Activated T-helper 1 cell treated with anti-CD3 and anti-CD28 coated beads, Interleukin-12 subunit alpha, Interleukin-12 subunit beta, Interleukin-2, Interleukin-4 antibody, amounts not matched to agents 30 ng/mL and 10 ng/mL and 1 ng/mL, durations not matched to agents 14 hours and 24 hours and 36 hours (primary cell): ENCODE results near the gene DMPK. TPM values are rescaled to one million over a fixed set of nuclear protein-coding genes. Genes with fewer than 3 reads are reported as not detected.
"Not testable (repeated sequence)": the region's sequence is repeated elsewhere in the genome, so short reads cannot be mapped to it uniquely, and the experiment has no call there.

Experiments
- DNase-seq: peaks from one replicate; pipeline ENCODE4 v3.0.0; 2021; ENCODE audit warnings: low spot score
- H3K27ac Mint-ChIP-seq: one replicate; pipeline ENCODE4 v1.8.0; 2021; ENCODE audit warnings: mild to moderate bottlenecking, mixed read lengths
- H3K27me3 Mint-ChIP-seq: one replicate; pipeline ENCODE4 v1.8.0; 2022; ENCODE audit warnings: mild to moderate bottlenecking, moderate library complexity, mixed read lengths; ENCODE audit not compliant: insufficient read depth
- H3K36me3 Mint-ChIP-seq: one replicate; pipeline ENCODE4 v1.8.0; 2021; ENCODE audit warnings: low read depth, mixed read lengths
- H3K4me1 Mint-ChIP-seq: one replicate; pipeline ENCODE4 v1.8.0; 2021; ENCODE audit warnings: low read depth, mixed read lengths
- H3K4me3 Mint-ChIP-seq: one replicate; pipeline ENCODE4 v1.8.0; 2021; ENCODE audit warnings: mild to moderate bottlenecking, moderate library complexity, mixed read lengths
- H3K9me3 Mint-ChIP-seq: one replicate; pipeline ENCODE4 v1.8.0; 2021; ENCODE audit warnings: mixed read lengths
- intact Hi-C: fragments of 100-400 bp; cut with micrococcal nuclease; formaldehyde crosslinking; loops from one replicate; pipeline ENCODE4 v1.15.1; 2024
- total RNA-seq: library from RNA; stranded (reverse); gene quantifications from 2 replicates; pipeline ENCODE4 v1.2.3, GENCODE V29; 2022

The DMPK gene
- total RNA-seq, 1 donor from 2014 or later = 23.9 TPM

- Mint-ChIP-seq H3K27ac (no peak overlapping the region), H3K9me3 (no peaks in the 10 kb centered on the region), H3K36me3 (no peaks in the 10 kb centered on the region), H3K4me1 (no peaks in the 10 kb centered on the region), H3K4me3 (no peak overlapping the region), H3K27me3 (peaks cover 1% of the 10 kb centered on the region)
- intact Hi-C loops = no loop called here
- DNase-seq = no peak
These were observed 28.0 kb downstream of the DMPK start for GRCh38 chr19:45754323-45754722.

DNA sequence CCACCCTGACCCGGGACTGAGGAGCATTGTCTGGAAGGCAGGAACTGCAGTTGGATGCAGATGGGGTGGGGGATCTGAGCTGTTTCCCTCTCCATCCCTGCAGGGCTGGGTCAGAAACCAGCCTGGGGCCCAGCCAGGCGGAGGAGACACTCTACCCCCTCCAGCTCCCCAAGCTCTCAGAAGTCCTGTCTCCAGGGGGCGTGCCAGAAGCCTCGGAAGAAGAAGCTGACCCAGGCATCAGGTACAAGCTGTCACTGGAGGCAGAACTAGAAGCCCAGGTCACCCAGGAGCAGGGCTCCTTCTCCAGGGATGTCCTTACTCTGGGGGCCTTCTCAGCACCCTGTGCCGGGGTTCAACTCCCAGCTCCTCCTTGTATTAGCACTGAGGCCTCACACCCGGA, 28.7 kb downstream of the DMPK start:
- no peaks in the 10 kb centered on the region for H3K9me3 Mint-ChIP-seq
- intact Hi-C loops = no loop called here
- no peaks in the 10 kb centered on the region for H3K4me1 Mint-ChIP-seq
- DNase-seq = no peak
- no peaks in the 10 kb centered on the region for H3K27me3 Mint-ChIP-seq
- no peak overlapping the region for H3K27ac Mint-ChIP-seq
- H3K4me3 Mint-ChIP-seq = no peak overlapping the region
- H3K36me3 Mint-ChIP-seq = no peaks in the 10 kb centered on the region

DNA sequence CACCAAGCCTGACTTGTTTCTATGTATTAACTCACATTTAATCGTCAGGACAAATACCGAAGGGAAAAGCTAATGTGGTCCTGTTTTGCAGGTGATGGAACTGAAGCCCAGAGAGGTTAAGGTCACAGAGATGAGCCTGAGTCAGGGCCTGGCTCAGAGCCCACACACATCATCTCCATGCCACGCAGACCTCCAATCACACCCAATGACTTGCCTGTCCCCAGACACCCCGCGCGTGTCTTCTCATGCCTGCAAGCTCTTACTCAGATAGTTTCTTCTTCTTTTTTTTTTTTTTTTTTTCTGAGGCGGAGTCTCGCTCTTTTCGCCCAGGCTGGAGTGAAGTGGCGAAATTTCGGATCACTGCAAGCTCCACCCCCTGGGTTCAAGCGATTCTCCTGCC, 29.7 kb downstream of the DMPK start:
- H3K27ac Mint-ChIP-seq = no peak overlapping the region
- no peaks in the 10 kb centered on the region for H3K36me3 Mint-ChIP-seq
- H3K27me3 Mint-ChIP-seq = no peaks in the 10 kb centered on the region
- no peaks in the 10 kb centered on the region for H3K9me3 Mint-ChIP-seq
- no peak overlapping the region for H3K4me3 Mint-ChIP-seq
- DNase-seq = no peak
- intact Hi-C loops = no loop called here
- H3K4me1 Mint-ChIP-seq = no peaks in the 10 kb centered on the region

DNA sequence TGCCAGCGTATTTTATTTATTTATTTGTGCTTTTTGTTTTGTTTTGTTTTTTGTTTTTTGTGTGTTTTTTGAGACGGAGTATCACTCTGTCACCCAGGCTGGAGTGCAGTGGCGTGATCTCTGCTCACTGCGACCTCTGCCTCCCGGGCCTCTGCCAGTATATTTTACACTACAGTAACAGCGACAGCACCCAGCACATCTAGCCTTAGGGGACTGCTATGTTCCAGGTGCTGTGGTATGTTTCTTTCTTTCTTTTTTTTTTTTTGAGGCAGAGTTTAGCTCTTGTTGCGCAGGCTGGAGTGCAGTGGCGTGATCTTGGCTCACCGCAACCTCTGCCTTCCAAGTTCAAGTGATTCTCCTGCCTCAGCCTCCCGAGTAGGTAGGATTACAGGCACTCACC, 30.8 kb downstream of the DMPK start:
- H3K27ac Mint-ChIP-seq, H3K4me3 Mint-ChIP-seq, DNase-seq, H3K4me1 Mint-ChIP-seq, intact Hi-C loops, H3K9me3 Mint-ChIP-seq, H3K27me3 Mint-ChIP-seq, H3K36me3 Mint-ChIP-seq: not testable (repeated sequence)

- H3K36me3 Mint-ChIP-seq = no peaks in the 10 kb centered on the region
- intact Hi-C loops = no loop called here
- peaks cover 22% of the 10 kb centered on the region for H3K27me3 Mint-ChIP-seq
- H3K9me3 Mint-ChIP-seq = no peaks in the 10 kb centered on the region
- no peak for DNase-seq
- H3K27ac Mint-ChIP-seq = no peak overlapping the region
- no peaks in the 10 kb centered on the region for H3K4me1 Mint-ChIP-seq
- H3K4me3 Mint-ChIP-seq = no peak overlapping the region
These were observed 34.8 kb downstream of the DMPK start for GRCh38 chr19:45747513-45747912.

GRCh38 chr19:45746866-45747265, 35.4 kb downstream of the DMPK start:
- Mint-ChIP-seq H3K9me3 (no peaks in the 10 kb centered on the region), H3K27me3 (peaks cover 22% of the 10 kb centered on the region), H3K27ac (no peak overlapping the region), H3K36me3 (no peaks in the 10 kb centered on the region), H3K4me1 (no peaks in the 10 kb centered on the region), H3K4me3 (no peak overlapping the region)
- intact Hi-C loops = no loop called here
- no peak for DNase-seq

GRCh38 chr19:45745606-45746005, 36.7 kb downstream of the DMPK start:
- no peak overlapping the region for H3K27ac Mint-ChIP-seq
- no peaks in the 10 kb centered on the region for H3K4me1 Mint-ChIP-seq
- no peaks in the 10 kb centered on the region for H3K9me3 Mint-ChIP-seq
- no peaks in the 10 kb centered on the region for H3K36me3 Mint-ChIP-seq
- H3K27me3 Mint-ChIP-seq = peaks cover 22% of the 10 kb centered on the region
- DNase-seq = no peak
- intact Hi-C loops = no loop called here
- no peak overlapping the region for H3K4me3 Mint-ChIP-seq

- H3K36me3 Mint-ChIP-seq = no peaks in the 10 kb centered on the region
- DNase-seq = no peak
- no peaks in the 10 kb centered on the region for H3K4me1 Mint-ChIP-seq
- no peaks in the 10 kb centered on the region for H3K9me3 Mint-ChIP-seq
- H3K4me3 Mint-ChIP-seq = no peak overlapping the region
- H3K27ac Mint-ChIP-seq = no peak overlapping the region
- intact Hi-C loops = no loop called here
- H3K27me3 Mint-ChIP-seq = peaks cover 26% of the 10 kb centered on the region
These were observed 39.3 kb downstream of the DMPK start for GRCh38 chr19:45742969-45743368.

- Mint-ChIP-seq H3K36me3 (no peaks in the 10 kb centered on the region), H3K4me1 (no peaks in the 10 kb centered on the region), H3K27ac (no peak overlapping the region), H3K4me3 (no peak overlapping the region), H3K9me3 (no peaks in the 10 kb centered on the region), H3K27me3 (peaks cover 14% of the 10 kb centered on the region)
- intact Hi-C loops = no loop called here
- no peak for DNase-seq
These were observed 42.5 kb downstream of the DMPK start for GRCh38 chr19:45739498-45740439.

DNA sequence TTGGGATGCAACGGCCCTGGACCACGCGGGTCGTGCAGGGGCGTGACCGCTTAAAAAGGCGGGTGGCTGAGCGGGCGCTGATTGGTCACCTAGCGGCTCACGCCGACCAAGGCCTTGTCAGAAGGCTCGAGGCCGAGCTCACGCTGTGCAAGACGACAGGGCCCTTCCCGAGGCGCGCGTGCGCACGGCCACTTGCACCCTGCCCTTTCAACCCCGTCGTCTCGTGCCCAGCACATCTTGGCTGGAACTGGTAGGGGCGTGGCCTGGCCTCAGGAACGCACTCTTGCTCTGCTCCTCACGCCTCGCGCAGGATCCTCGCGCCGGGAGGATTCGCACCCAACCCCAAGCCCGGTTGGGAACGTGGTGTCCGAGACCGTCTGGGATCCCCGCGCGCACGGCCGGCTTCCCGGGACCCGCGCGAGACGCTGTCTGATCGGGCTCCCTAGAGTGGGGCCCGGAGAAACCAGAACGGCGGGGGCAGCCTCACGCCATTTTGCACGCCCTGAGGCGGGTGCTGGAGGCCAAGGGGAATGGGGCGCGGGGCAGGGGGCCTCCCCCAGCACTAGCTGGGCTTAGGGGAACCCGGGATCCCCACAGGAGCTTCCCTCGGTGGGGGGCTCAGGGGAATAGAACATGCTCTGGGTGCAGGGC, 49.0 kb downstream of the DMPK start, which contains the start of gene MEIOSIN:
Gene MEIOSIN (plus strand): TSS at position 280 of the 651 bp plus-strand sequence. CDS start 1,938 bp downstream, outside the sequence.
- intact Hi-C loops = no loop called here
- Mint-ChIP-seq H3K36me3 (no peaks in the 10 kb centered on the region), H3K4me1 (peaks cover 17% of the 10 kb centered on the region), H3K27ac (no peak within 1 kb of the TSS), H3K27me3 (peaks cover 2% of the 10 kb centered on the region), H3K4me3 (no peak within 1 kb of the TSS), H3K9me3 (no peaks in the 10 kb centered on the region)
- no peak for DNase-seq

DNA sequence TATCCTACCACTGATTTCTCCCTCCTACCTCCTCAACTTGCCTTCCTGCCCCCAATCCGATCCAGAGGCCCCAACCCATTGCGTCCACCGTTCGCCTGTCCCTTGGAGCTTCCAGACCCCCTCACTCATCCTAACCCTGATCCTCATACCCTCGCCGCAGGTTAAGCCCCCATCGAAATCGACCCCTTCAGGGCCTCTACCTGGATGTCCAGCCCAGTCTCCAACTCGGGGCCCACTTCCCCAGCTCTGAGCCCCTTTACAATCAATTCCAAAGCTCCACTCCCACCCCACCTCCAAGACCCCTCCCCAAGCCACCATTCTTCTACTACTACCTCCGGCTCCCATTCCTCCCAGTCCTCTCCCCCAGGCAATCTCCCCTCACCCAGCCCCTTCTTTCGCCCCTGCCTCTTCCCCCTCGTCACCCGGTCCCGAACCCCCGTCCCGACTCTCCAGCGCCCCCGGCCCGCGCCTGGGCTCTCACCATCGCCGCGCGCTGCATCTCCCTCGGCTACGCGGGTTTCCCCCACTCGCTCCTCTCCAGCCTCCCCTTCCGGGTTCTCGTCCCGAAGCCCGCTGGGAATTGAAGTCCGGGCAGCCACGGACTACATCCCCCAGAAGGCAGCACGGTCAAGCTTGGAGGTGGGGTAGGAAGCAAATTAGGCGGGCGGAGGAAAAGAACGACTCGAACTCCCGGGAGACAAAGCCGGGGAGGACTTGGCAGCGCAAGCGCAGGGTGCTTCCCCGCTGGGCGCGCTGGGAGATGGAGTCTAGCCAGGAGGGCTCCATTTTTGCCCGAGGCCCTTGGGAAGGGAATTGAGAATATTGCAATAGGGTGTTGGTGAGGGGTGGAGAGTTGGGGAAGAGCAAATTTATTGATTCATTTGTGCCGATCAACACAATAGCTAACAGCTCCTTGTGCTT, 51.7 kb downstream of the DMPK start, which contains the start of gene FBXO46:
Gene FBXO46 (minus strand): TSS at position 529 of the 921 bp plus-strand sequence. CDS start 17,401 bp downstream, outside the sequence.
- intact Hi-C loops = loop anchor here (1.0 to 2.0 kb wide), 7 partner anchors 13 to 360 kb away; partner anchors contain the start of genes DMWD, ERCC2, IRF2BP1 and QPCTL
- Mint-ChIP-seq H3K9me3 (no peaks in the 10 kb centered on the region), H3K36me3 (peaks cover 3% of the 10 kb centered on the region), H3K27me3 (peaks cover 2% of the 10 kb centered on the region), H3K4me1 (peaks cover 26% of the 10 kb centered on the region), H3K4me3 (peak within 1 kb of the TSS; percentile 99), H3K27ac (peak within 1 kb of the TSS; percentile 85)
- peak; percentile 95 for DNase-seq

- peaks cover 3% of the 10 kb centered on the region for H3K36me3 Mint-ChIP-seq
- H3K9me3 Mint-ChIP-seq = no peaks in the 10 kb centered on the region
- peaks cover 2% of the 10 kb centered on the region for H3K27me3 Mint-ChIP-seq
- intact Hi-C loops = loop anchor here (1.0 to 2.0 kb wide), 5 partner anchors 13 to 156 kb away; partner anchors contain the start of genes DMWD, IRF2BP1, QPCTL and SYMPK
- H3K4me3 Mint-ChIP-seq = peak overlapping the region; percentile 99
- peak overlapping the region; percentile 85 for H3K27ac Mint-ChIP-seq
- H3K4me1 Mint-ChIP-seq = peaks cover 26% of the 10 kb centered on the region
- no peak for DNase-seq
These were observed 52.4 kb downstream of the DMPK start for GRCh38 chr19:45729800-45730290.
